A673 (cell line): ENCODE measurements around the gene EED. TPM values are rescaled to one million over a fixed set of nuclear protein-coding genes. Genes with fewer than 3 reads are reported as not detected.

ENCODE experiments used
- BruUV-seq: library from RNA; stranded (reverse); fragments of 400-500 nt; replicated peaks from 2 replicates; lab custom pipeline; 2021; lab: Mats Ljungman, UMichigan
- CTCF ChIA-PET: fragments of 300-600 bp; sonication (Branson Sonifier 250); formaldehyde crosslinking; loops from one replicate; lab custom pipeline; 2022; ENCODE audit warnings: antibody characterized with exemption; lab: Charles Lee
- POLR2A ChIA-PET: fragments of 300-600 bp; sonication (Branson Sonifier 250); formaldehyde crosslinking; loops from one replicate; lab custom pipeline; 2022; ENCODE audit warnings: antibody characterized with exemption; ENCODE audit not compliant: low non-redundant PET; lab: Charles Lee
- DNase-seq: peaks from one replicate; pipeline ENCODE4 v3.0.0-alpha.2; 2015; ENCODE audit warnings: low spot score
- H3K27ac ChIP-seq: fragments of 200-600 bp; sonication (generic); 2 replicates; pipeline ENCODE4 v1.5.1; 2016; ENCODE audit warnings: mixed run types, low read depth, mild to moderate bottlenecking, mixed read lengths, antibody characterized with exemption, low read length; ENCODE audit not compliant: poor library complexity, severe bottlenecking
- H3K27me3 ChIP-seq: fragments of 200-600 bp; sonication (generic); replicated peaks from 2 replicates; pipeline ENCODE4 v1.6.1; 2017; ENCODE audit warnings: mixed run types, low read depth, mild to moderate bottlenecking, mixed read lengths, antibody characterized with exemption, low read length; ENCODE audit not compliant: insufficient read depth, poor library complexity
- H3K36me3 ChIP-seq: fragments of 200-600 bp; sonication (generic); 2 replicates; pipeline ENCODE4 v1.6.1; 2016; ENCODE audit warnings: mixed run types, mild to moderate bottlenecking, mixed read lengths, antibody characterized with exemption, low read length; ENCODE audit not compliant: insufficient read depth, poor library complexity, severe bottlenecking
- H3K4me1 ChIP-seq: fragments of 200-600 bp; sonication (generic); 2 replicates; pipeline ENCODE4 v1.6.1; 2017; ENCODE audit warnings: mixed run types, mild to moderate bottlenecking, mixed read lengths, antibody characterized with exemption, low read length; ENCODE audit not compliant: insufficient read depth, poor library complexity, severe bottlenecking
- H3K4me3 ChIP-seq: fragments of 200-600 bp; sonication (generic); 2 replicates; pipeline ENCODE4 v1.5.1; 2016; ENCODE audit warnings: low read depth, mixed run types, mild to moderate bottlenecking, mixed read lengths, low read length; ENCODE audit not compliant: poor library complexity, severe bottlenecking
- H3K9me3 ChIP-seq: fragments of 200-600 bp; sonication (generic); 2 replicates; pipeline ENCODE4 v1.6.1; 2016; ENCODE audit warnings: mixed run types, low read depth, mild to moderate bottlenecking, mixed read lengths, antibody characterized with exemption, low read length; ENCODE audit not compliant: poor library complexity, severe bottlenecking
- CTCF ChIP-seq: fragments of 300-800, 200-600 bp; sonication (generic); conservative IDR thresholded peaks from 2 replicates; pipeline ENCODE4 v1.5.1; 2017; ENCODE audit warnings: low read depth, mild to moderate bottlenecking, antibody characterized with exemption, low read length, moderate library complexity, mixed read lengths
- EZH2 ChIP-seq: fragments of 200-600 bp; sonication (generic); IDR thresholded peaks from 2 replicates; pipeline ENCODE4 v1.6.1; 2017; ENCODE audit warnings: borderline replicate concordance, low read depth, mild to moderate bottlenecking, mixed read lengths, antibody characterized with exemption, low read length; ENCODE audit not compliant: poor library complexity, severe bottlenecking
- intact Hi-C: fragments of 100-400 bp; cut with micrococcal nuclease; formaldehyde crosslinking; loops from one replicate; pipeline ENCODE4 v1.10.0; 2022; ENCODE audit not compliant: unreplicated experiment
- total RNA-seq: library from RNA; stranded (reverse); gene quantifications from 2 replicates; pipeline ENCODE4 v1.2.3, GENCODE V29; 2021

The EED gene
- total RNA-seq, 1 experiment from 2014 or later: 43.4 TPM

- intact Hi-C loops: no loop called here
- H3K4me3 ChIP-seq: no peak overlapping the region
- no peaks in the 10 kb centered on the region for H3K9me3 ChIP-seq
- ChIA-PET CTCF (no interaction called here), POLR2A (no interaction called here)
- no peaks in the 10 kb centered on the region for H3K27me3 ChIP-seq
- TF ChIP-seq CTCF (no peak), EZH2 (no peak)
- BruUV-seq: no TSS peak
- no peaks in the 10 kb centered on the region for H3K4me1 ChIP-seq
- no peak overlapping the region for H3K27ac ChIP-seq
- peaks cover 33% of the 10 kb centered on the region for H3K36me3 ChIP-seq
- no peak for DNase-seq
Observed at GRCh38 chr11:86278226-86278625, 33.7 kb downstream of the EED start.

GRCh38 chr11:86279747-86280146 is 35.2 kb downstream of the EED start:
- H3K27ac ChIP-seq: no peak overlapping the region
- no peak overlapping the region for H3K4me3 ChIP-seq
- TF ChIP-seq CTCF: no peak
- TF ChIP-seq EZH2: no peak
- CTCF ChIA-PET: no interaction called here
- H3K36me3 ChIP-seq: peaks cover 33% of the 10 kb centered on the region
- H3K4me1 ChIP-seq: no peaks in the 10 kb centered on the region
- no TSS peak for BruUV-seq
- POLR2A ChIA-PET: no interaction called here
- no peaks in the 10 kb centered on the region for H3K9me3 ChIP-seq
- DNase-seq: no peak
- intact Hi-C loops: no loop called here
- no peaks in the 10 kb centered on the region for H3K27me3 ChIP-seq

DNA sequence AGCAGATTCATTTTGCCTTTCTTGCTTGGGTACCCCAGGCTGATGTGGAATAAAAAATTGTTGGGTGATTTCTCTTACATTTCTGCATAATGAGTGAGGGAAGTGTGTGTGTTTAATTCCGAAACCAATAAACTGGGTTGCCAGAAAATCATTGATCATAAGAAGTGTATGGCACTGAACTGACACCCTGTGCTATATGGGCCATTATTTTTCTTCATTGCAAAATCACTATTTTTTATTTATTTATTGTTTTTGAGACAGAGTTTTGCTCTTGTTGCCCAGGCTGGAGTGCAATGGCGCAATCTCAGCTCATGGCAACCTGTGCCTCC is 42.9 kb downstream of the EED start:
- ChIA-PET POLR2A (no interaction called here), CTCF (no interaction called here)
- Histone ChIP-seq H3K27ac (no peak overlapping the region), H3K36me3 (no peaks in the 10 kb centered on the region), H3K4me1 (no peaks in the 10 kb centered on the region), H3K4me3 (no peak overlapping the region), H3K9me3 (no peaks in the 10 kb centered on the region), H3K27me3 (no peaks in the 10 kb centered on the region)
- BruUV-seq: no TSS peak
- no peak for DNase-seq
- intact Hi-C loops: no loop called here
- TF ChIP-seq EZH2: no peak
- no peak for TF ChIP-seq CTCF
